ENCODE data around the gene OVAAL.

Gene OVAAL

DNA sequence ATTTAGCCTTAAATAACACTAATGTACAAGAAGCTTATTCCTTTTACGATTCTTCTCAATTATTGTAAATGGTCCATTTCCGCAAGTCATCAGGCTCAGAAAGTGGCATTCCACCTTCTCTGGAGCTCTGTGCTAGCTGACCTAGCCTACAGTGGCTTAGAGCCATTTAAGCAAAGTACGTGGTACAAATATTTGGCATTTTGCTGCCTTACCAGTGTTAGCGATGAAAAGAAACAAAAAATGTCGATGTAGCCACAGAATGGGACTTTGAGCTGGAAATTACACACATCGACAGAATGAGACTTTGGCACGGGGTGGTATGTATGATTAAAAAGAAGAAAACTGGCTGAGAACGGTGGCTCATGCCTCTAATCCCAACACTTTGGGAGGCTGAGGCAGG lies 26.1 kb downstream of the OVAAL start:
- H3K9me2 ChIP-seq (replicated peaks; ENCODE audit: insufficient read depth, low read length): no peaks in the 10 kb centered on the region
- TF ChIP-seq, protein P1, sequence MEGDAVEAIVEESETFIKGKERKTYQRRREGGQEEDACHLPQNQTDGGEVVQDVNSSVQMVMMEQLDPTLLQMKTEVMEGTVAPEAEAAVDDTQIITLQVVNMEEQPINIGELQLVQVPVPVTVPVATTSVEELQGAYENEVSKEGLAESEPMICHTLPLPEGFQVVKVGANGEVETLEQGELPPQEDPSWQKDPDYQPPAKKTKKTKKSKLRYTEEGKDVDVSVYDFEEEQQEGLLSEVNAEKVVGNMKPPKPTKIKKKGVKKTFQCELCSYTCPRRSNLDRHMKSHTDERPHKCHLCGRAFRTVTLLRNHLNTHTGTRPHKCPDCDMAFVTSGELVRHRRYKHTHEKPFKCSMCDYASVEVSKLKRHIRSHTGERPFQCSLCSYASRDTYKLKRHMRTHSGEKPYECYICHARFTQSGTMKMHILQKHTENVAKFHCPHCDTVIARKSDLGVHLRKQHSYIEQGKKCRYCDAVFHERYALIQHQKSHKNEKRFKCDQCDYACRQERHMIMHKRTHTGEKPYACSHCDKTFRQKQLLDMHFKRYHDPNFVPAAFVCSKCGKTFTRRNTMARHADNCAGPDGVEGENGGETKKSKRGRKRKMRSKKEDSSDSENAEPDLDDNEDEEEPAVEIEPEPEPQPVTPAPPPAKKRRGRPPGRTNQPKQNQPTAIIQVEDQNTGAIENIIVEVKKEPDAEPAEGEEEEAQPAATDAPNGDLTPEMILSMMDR (IDR thresholded peaks at IDR 0.05; ENCODE audit: insufficient read depth, low read length, poor library complexity, severe bottlenecking): no peak
- TF ChIP-seq EZH2phosphoT487 (conservative IDR thresholded peaks at IDR 0.05; ENCODE audit: low read length): no peak
- H3K9me3 ChIP-seq (ENCODE audit: insufficient read depth, low read length): no peaks in the 10 kb centered on the region
- H3K4me2 ChIP-seq (ENCODE audit: low read depth, low read length, poor library complexity, severe bottlenecking): no peak overlapping the region
- no peaks in the 10 kb centered on the region for H3F3A ChIP-seq (ENCODE audit: insufficient read depth)
- no peak overlapping the region for H2AFZ ChIP-seq (ENCODE audit: low read depth, low read length, severe bottlenecking)
- H3K36me3 ChIP-seq (ENCODE audit: low read length): no peaks in the 10 kb centered on the region
- no peak overlapping the region for H3K4me3 ChIP-seq (ENCODE audit: insufficient read depth, low read length, poor library complexity, severe bottlenecking)
- no peaks in the 10 kb centered on the region for H3K27me3 ChIP-seq (ENCODE audit: low read length)
- H3K27ac ChIP-seq (ENCODE audit: low read depth, low read length): no peak overlapping the region
- no peak overlapping the region for H3K9ac ChIP-seq (ENCODE audit: low read length)
- no peaks in the 10 kb centered on the region for H4K20me1 ChIP-seq (ENCODE audit: low read depth, low read length)
- H3K79me2 ChIP-seq (ENCODE audit: insufficient read depth, low read length): no peaks in the 10 kb centered on the region

DNA sequence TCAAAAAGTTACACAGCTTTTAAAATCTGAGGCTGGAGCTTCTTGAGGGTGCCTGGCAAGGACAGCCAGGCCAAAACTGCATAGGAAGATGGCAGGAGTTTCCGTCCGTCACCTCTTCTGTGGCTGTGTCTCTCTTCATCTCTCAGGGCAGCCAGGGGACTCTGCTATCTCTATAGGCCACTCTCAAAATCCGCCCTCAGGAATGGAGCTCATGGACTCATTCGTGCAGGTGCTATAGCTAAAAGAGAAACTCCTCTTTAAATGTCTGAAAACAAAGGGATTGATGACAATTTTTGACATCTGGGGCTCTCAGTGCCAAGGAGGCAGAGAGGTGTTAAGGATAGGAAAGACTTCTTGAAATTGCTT lies 27.2 kb downstream of the OVAAL start:
- no peaks in the 10 kb centered on the region for H3K36me3 ChIP-seq (ENCODE audit: low read length)
- no peak for TF ChIP-seq EZH2phosphoT487 (conservative IDR thresholded peaks at IDR 0.05; ENCODE audit: low read length)
- TF ChIP-seq, protein P1 (IDR thresholded peaks at IDR 0.05; ENCODE audit: insufficient read depth, low read length, poor library complexity, severe bottlenecking): no peak
- no peak overlapping the region for H3K4me3 ChIP-seq (ENCODE audit: insufficient read depth, low read length, poor library complexity, severe bottlenecking)
- no peaks in the 10 kb centered on the region for H3K9me2 ChIP-seq (replicated peaks; ENCODE audit: insufficient read depth, low read length)
- no peaks in the 10 kb centered on the region for H4K20me1 ChIP-seq (ENCODE audit: low read depth, low read length)
- H3K27ac ChIP-seq (ENCODE audit: low read depth, low read length): no peak overlapping the region
- H2AFZ ChIP-seq (ENCODE audit: low read depth, low read length, severe bottlenecking): no peak overlapping the region
- H3K9me3 ChIP-seq (ENCODE audit: insufficient read depth, low read length): no peaks in the 10 kb centered on the region
- H3K9ac ChIP-seq (ENCODE audit: low read length): no peak overlapping the region
- H3K79me2 ChIP-seq (ENCODE audit: insufficient read depth, low read length): no peaks in the 10 kb centered on the region
- no peaks in the 10 kb centered on the region for H3F3A ChIP-seq (ENCODE audit: insufficient read depth)
- no peaks in the 10 kb centered on the region for H3K27me3 ChIP-seq (ENCODE audit: low read length)
- H3K4me2 ChIP-seq (ENCODE audit: low read depth, low read length, poor library complexity, severe bottlenecking): no peak overlapping the region

DNA sequence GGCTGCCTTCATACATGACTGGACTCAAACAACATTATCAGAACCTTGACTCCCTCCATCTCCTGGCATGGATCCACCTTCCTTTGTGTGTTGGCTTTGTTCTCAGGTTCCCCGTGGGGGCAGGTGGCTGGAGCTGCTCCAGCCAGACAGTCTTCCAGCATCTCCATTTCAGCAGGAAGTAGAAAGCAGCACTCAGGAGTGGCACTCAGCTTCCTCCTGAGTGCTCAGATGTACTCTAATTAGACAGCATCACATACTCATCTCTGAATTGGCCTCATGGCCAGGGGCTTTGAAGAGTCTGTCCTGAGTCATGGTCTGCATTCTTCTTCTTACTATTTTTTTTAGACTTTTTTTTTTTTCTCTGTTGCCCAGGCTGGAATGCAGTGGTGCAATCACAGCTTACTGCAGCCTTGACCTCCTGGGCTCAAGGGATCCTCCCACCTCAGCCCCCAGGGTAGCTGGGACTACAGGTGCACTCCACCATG lies 27.9 kb downstream of the OVAAL start:
- Histone ChIP-seq H3K4me2 (ENCODE audit: low read depth, low read length, poor library complexity, severe bottlenecking) (no peak overlapping the region), H3K27me3 (ENCODE audit: low read length) (no peaks in the 10 kb centered on the region), H3K9me2 (replicated peaks; ENCODE audit: insufficient read depth, low read length) (no peaks in the 10 kb centered on the region), H2AFZ (ENCODE audit: low read depth, low read length, severe bottlenecking) (no peak overlapping the region), H3K9me3 (ENCODE audit: insufficient read depth, low read length) (no peaks in the 10 kb centered on the region), H3K36me3 (ENCODE audit: low read length) (no peaks in the 10 kb centered on the region), H3K4me3 (ENCODE audit: insufficient read depth, low read length, poor library complexity, severe bottlenecking) (no peak overlapping the region), H3K9ac (ENCODE audit: low read length) (no peak overlapping the region), H3F3A (ENCODE audit: insufficient read depth) (no peaks in the 10 kb centered on the region), H3K79me2 (ENCODE audit: insufficient read depth, low read length) (no peaks in the 10 kb centered on the region), H3K27ac (ENCODE audit: low read depth, low read length) (no peak overlapping the region), H4K20me1 (ENCODE audit: low read depth, low read length) (no peaks in the 10 kb centered on the region)
- TF ChIP-seq, protein P1 (IDR thresholded peaks at IDR 0.05; ENCODE audit: insufficient read depth, low read length, poor library complexity, severe bottlenecking): no peak
- no peak for TF ChIP-seq EZH2phosphoT487 (conservative IDR thresholded peaks at IDR 0.05; ENCODE audit: low read length)

Data from SU-DHL-6 (cell line).